Measurements from ENCODE around the gene MAPK12. TPM values are rescaled to one million over a fixed set of nuclear protein-coding genes. Genes with fewer than 3 reads are reported as not detected.

Gene MAPK12
- total and polyA plus RNA-seq, 2 experiments from 2014 or later = 12.5 to 33.8 TPM

- H3K79me2 ChIP-seq = no peaks in the 10 kb centered on the region
- H3K4me1 ChIP-seq (ENCODE audit: insufficient read depth) = no peaks in the 10 kb centered on the region
- H3K27ac ChIP-seq = no peak overlapping the region
- H3K4me2 ChIP-seq = no peak overlapping the region
- no peaks in the 10 kb centered on the region for H3K27me3 ChIP-seq
- WGBS (ENCODE audit: low lambda C conversion rate, missing lambda C conversion rate) = 95% methylated on average over 5 of the region's 8 CpGs
- no peaks in the 10 kb centered on the region for H3K9me3 ChIP-seq (ENCODE audit: low read depth)
- no peak for TF ChIP-seq CTCF (IDR thresholded peaks at IDR 0.05; ENCODE audit: poor library complexity)
- no peak for TF ChIP-seq EZH2 (IDR thresholded peaks at IDR 0.05; ENCODE audit: borderline replicate concordance)
- TF ChIP-seq EZH2phosphoT487 (IDR thresholded peaks at IDR 0.05; ENCODE audit: low read depth, severe bottlenecking, unreplicated experiment) = no peak
- H3K9me2 ChIP-seq (replicated peaks; ENCODE audit: insufficient read depth) = no peaks in the 10 kb centered on the region
- H3K36me3 ChIP-seq (replicated peaks; ENCODE audit: insufficient read depth, low read depth) = no peaks in the 10 kb centered on the region
- no peak for DNase-seq (ENCODE audit: low spot score)
- H3K4me3 ChIP-seq = no peak overlapping the region
- H4K20me1 ChIP-seq (ENCODE audit: insufficient read depth, poor library complexity, severe bottlenecking) = no peaks in the 10 kb centered on the region
- no peak overlapping the region for H2AFZ ChIP-seq
Measured at GRCh38 chr22:50222508-50222907, 39.0 kb downstream of the MAPK12 start.

- Histone ChIP-seq H2AFZ (no peak overlapping the region), H3K4me2 (no peak overlapping the region), H3K4me1 (ENCODE audit: insufficient read depth) (no peaks in the 10 kb centered on the region), H3K4me3 (no peak overlapping the region), H3K9me3 (ENCODE audit: low read depth) (no peaks in the 10 kb centered on the region), H3K9me2 (replicated peaks; ENCODE audit: insufficient read depth) (no peaks in the 10 kb centered on the region), H4K20me1 (ENCODE audit: insufficient read depth, poor library complexity, severe bottlenecking) (no peaks in the 10 kb centered on the region), H3K27me3 (no peaks in the 10 kb centered on the region), H3K27ac (no peak overlapping the region), H3K36me3 (replicated peaks; ENCODE audit: insufficient read depth, low read depth) (no peaks in the 10 kb centered on the region), H3K79me2 (no peaks in the 10 kb centered on the region)
- TF ChIP-seq EZH2phosphoT487 (IDR thresholded peaks at IDR 0.05; ENCODE audit: low read depth, severe bottlenecking, unreplicated experiment) = no peak
- no peak for TF ChIP-seq EZH2 (IDR thresholded peaks at IDR 0.05; ENCODE audit: borderline replicate concordance)
- TF ChIP-seq CTCF (IDR thresholded peaks at IDR 0.05; ENCODE audit: poor library complexity) = no peak
- no peak for DNase-seq (ENCODE audit: low spot score)
- WGBS (ENCODE audit: low lambda C conversion rate, missing lambda C conversion rate) = 95% methylated on average over 19 of the region's 19 CpGs
Measured at GRCh38 chr22:50221410-50222300, 39.8 kb downstream of the MAPK12 start.

GRCh38 chr22:50220603-50221409 is 40.7 kb downstream of the MAPK12 start:
- Histone ChIP-seq H3K79me2 (no peaks in the 10 kb centered on the region), H3K36me3 (replicated peaks; ENCODE audit: insufficient read depth, low read depth) (no peaks in the 10 kb centered on the region), H4K20me1 (ENCODE audit: insufficient read depth, poor library complexity, severe bottlenecking) (no peaks in the 10 kb centered on the region), H3K4me2 (no peak overlapping the region), H3K27me3 (no peaks in the 10 kb centered on the region), H3K4me3 (no peak overlapping the region), H3K9me3 (ENCODE audit: low read depth) (no peaks in the 10 kb centered on the region), H3K4me1 (ENCODE audit: insufficient read depth) (no peaks in the 10 kb centered on the region), H2AFZ (no peak overlapping the region), H3K9me2 (replicated peaks; ENCODE audit: insufficient read depth) (no peaks in the 10 kb centered on the region), H3K27ac (no peak overlapping the region)
- WGBS (ENCODE audit: low lambda C conversion rate, missing lambda C conversion rate) = 98% methylated on average over 38 of the region's 45 CpGs
- DNase-seq (ENCODE audit: low spot score) = no peak
- TF ChIP-seq CTCF (IDR thresholded peaks at IDR 0.05; ENCODE audit: poor library complexity) (no peak), EZH2phosphoT487 (IDR thresholded peaks at IDR 0.05; ENCODE audit: low read depth, severe bottlenecking, unreplicated experiment) (no peak), EZH2 (IDR thresholded peaks at IDR 0.05; ENCODE audit: borderline replicate concordance) (no peak)

Measured in hepatocyte (in vitro differentiated cells).